Measurements from ENCODE around the gene CD99. TPM values are rescaled to one million over a fixed set of nuclear protein-coding genes. Genes with fewer than 3 reads are reported as not detected.

Gene CD99
- total and polyA plus RNA-seq, 2 of the 13 experiments (the other 11 are each of a cell fraction or from before 2014, with no cell fraction given), result 78.8 to 111 TPM

DNA sequence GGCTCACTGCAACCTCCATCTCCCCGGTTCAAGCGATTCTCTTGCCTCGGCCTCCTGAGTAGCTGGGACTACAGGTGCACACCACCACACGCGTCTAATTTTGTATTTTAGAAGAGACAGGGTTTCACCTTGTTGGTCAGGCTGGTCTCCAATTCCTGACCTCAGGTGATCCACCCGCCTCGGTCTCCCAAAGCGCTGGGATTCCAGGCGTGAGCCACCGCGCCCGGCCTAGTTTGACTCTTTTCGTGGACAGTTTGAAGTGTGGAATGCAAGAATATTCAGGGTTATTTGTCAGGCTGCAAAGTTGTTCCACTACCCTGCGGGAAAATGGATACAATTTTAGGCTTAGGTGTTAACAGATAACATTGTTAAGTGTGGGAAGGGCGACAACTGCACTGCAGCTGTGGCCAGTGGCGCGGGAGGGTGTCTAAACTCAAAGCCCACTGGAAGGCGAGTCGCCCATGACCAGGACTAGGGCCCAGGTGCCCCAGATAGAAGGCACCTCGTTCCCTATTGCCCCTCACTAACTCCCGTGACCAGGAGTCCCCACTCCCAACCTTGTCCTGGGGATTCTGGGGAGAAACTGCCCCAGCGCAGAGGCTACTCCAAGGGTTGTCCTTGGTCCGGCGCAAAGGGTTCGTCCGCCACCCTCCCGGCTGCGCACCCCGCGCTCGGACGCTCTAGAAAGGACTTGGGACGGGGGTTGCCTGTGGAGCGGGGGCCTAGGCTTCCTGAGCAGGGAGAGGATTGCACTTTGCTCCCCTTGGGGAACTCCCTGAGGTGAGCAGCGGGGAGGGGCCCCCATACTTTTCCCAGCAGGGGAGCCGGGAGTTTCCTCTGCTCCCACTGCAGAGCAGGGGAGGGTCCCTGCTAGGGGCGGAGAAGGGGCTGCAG lies 1.1 kb upstream of the CD99 start:
- Histone ChIP-seq H3K4me3 (replicated peaks in 1 of 3; ENCODE audit: insufficient read depth in 1 of 3, low read depth in 2 of 3, low read length in 3 of 3) (peak overlapping the region; percentile 87 to 94 (median 91); a peak in 5 of 6 replicates), H3K27ac (ENCODE audit: extremely low read length, insufficient read depth, low read length) (peak overlapping the region; percentile 84), H4K20me1 (ENCODE audit: insufficient read depth, low read length) (peaks cover 13% of the 10 kb centered on the region; the same call in 1 of the 2 replicates), H3K4me1 (ENCODE audit: insufficient read depth, low read length) (peaks cover 43% of the 10 kb centered on the region), H3K9ac (ENCODE audit: insufficient read depth, low read depth, low read length) (peak overlapping the region; percentile 67), H3K9me3 (ENCODE audit: low read length) (no peaks in the 10 kb centered on the region), H3K79me2 (ENCODE audit: insufficient read depth, low read length) (peaks cover 32% of the 10 kb centered on the region), H2AFZ (ENCODE audit: low read length) (no peak overlapping the region), H3K4me2 (ENCODE audit: low read depth, low read length) (peak overlapping the region; percentile 70), H3K36me3 (replicated peaks in 1 of 2; ENCODE audit: control insufficient read depth in 1 of 2, insufficient read depth in 2 of 2, low read length in 2 of 2) (no peaks in the 10 kb centered on the region), H3K27me3 (ENCODE audit: control insufficient read depth in 1 of 2, insufficient read depth in 2 of 2, low read length in 2 of 2) (no peaks in the 10 kb centered on the region; a peak in 1 of 5 replicates)
- FAIRE-seq (no peak), ATAC-seq (peak; percentile 80), DNase-seq (ENCODE audit: low spot score) (peak; percentile 78)
- in situ Hi-C loops (cut with HindIII; ENCODE audit: extremely low pct_ligation_motif_present, low pct_unique_long_range_greater_than_20kb), result loop anchor here (5.0 kb wide), 1 partner anchor 33 kb away; no protein-coding TSS in a partner anchor
- intact Hi-C loops (cut with micrococcal nuclease; ENCODE audit: unreplicated experiment), result loop anchor here (1.0 kb wide), 1 partner anchor 33 kb away; no protein-coding TSS in a partner anchor
- CTCF ChIA-PET (ENCODE audit: low intra/inter-chr PET ratio, low total read pairs), result no interaction called here
- 68% methylated on average over 23 of the region's 37 CpGs for WGBS (ENCODE audit: low lambda C conversion rate)
- POLR2A ChIA-PET, result no interaction called here
- TSS peak; percentile 93 for BruUV-seq (replicated peaks)
- TF ChIP-seq, protein P1, sequence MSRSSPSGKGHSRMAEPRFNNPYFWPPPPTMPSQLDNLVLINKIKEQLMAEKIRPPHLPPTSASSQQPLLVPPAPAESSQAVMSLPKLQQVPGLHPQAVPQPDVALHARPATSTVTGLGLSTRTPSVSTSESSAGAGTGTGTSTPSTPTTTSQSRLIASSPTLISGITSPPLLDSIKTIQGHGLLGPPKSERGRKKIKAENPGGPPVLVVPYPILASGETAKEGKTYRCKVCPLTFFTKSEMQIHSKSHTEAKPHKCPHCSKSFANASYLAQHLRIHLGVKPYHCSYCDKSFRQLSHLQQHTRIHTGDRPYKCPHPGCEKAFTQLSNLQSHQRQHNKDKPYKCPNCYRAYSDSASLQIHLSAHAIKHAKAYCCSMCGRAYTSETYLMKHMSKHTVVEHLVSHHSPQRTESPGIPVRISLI (CRISPR knock-in tag; IDR thresholded peaks at IDR 0.05; ENCODE audit: borderline replicate concordance), result no peak
- TF ChIP-seq, protein P2, sequence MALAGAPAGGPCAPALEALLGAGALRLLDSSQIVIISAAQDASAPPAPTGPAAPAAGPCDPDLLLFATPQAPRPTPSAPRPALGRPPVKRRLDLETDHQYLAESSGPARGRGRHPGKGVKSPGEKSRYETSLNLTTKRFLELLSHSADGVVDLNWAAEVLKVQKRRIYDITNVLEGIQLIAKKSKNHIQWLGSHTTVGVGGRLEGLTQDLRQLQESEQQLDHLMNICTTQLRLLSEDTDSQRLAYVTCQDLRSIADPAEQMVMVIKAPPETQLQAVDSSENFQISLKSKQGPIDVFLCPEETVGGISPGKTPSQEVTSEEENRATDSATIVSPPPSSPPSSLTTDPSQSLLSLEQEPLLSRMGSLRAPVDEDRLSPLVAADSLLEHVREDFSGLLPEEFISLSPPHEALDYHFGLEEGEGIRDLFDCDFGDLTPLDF (CRISPR knock-in tag; IDR thresholded peaks at IDR 0.05), result no peak
- TF ChIP-seq MTA1 (CRISPR knock-in tag; IDR thresholded peaks at IDR 0.05; ENCODE audit: borderline replicate concordance) (peak; percentile 66; the same call in 1 of the 2 replicates), PITX1 (CRISPR knock-in tag; IDR thresholded peaks at IDR 0.05) (0 out of 2 replicates have a peak, but pooled peaks have one; percentile 35), TEAD2 (CRISPR knock-in tag; IDR thresholded peaks at IDR 0.05) (no peak), ARID2 (CRISPR knock-in tag; IDR thresholded peaks at IDR 0.05; ENCODE audit: borderline replicate concordance) (0 out of 2 replicates have a peak, but pooled peaks have one; percentile 44), ZNF614 (CRISPR knock-in tag; IDR thresholded peaks at IDR 0.05; ENCODE audit: borderline replicate concordance) (peak; percentile 23; the same call in 1 of the 2 replicates), HNRNPLL (IDR thresholded peaks at IDR 0.05; ENCODE audit: low read depth, low read length, poor library complexity, severe bottlenecking) (peak; percentile 94)
- TF ChIP-seq, protein P3, sequence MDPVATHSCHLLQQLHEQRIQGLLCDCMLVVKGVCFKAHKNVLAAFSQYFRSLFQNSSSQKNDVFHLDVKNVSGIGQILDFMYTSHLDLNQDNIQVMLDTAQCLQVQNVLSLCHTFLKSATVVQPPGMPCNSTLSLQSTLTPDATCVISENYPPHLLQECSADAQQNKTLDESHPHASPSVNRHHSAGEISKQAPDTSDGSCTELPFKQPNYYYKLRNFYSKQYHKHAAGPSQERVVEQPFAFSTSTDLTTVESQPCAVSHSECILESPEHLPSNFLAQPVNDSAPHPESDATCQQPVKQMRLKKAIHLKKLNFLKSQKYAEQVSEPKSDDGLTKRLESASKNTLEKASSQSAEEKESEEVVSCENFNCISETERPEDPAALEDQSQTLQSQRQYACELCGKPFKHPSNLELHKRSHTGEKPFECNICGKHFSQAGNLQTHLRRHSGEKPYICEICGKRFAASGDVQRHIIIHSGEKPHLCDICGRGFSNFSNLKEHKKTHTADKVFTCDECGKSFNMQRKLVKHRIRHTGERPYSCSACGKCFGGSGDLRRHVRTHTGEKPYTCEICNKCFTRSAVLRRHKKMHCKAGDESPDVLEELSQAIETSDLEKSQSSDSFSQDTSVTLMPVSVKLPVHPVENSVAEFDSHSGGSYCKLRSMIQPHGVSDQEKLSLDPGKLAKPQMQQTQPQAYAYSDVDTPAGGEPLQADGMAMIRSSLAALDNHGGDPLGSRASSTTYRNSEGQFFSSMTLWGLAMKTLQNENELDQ (CRISPR knock-in tag; IDR thresholded peaks at IDR 0.05; ENCODE audit: borderline replicate concordance), result no peak
- TF ChIP-seq, protein P4, sequence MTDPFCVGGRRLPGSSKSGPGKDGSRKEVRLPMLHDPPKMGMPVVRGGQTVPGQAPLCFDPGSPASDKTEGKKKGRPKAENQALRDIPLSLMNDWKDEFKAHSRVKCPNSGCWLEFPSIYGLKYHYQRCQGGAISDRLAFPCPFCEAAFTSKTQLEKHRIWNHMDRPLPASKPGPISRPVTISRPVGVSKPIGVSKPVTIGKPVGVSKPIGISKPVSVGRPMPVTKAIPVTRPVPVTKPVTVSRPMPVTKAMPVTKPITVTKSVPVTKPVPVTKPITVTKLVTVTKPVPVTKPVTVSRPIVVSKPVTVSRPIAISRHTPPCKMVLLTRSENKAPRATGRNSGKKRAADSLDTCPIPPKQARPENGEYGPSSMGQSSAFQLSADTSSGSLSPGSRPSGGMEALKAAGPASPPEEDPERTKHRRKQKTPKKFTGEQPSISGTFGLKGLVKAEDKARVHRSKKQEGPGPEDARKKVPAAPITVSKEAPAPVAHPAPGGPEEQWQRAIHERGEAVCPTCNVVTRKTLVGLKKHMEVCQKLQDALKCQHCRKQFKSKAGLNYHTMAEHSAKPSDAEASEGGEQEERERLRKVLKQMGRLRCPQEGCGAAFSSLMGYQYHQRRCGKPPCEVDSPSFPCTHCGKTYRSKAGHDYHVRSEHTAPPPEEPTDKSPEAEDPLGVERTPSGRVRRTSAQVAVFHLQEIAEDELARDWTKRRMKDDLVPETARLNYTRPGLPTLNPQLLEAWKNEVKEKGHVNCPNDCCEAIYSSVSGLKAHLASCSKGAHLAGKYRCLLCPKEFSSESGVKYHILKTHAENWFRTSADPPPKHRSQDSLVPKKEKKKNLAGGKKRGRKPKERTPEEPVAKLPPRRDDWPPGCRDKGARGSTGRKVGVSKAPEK (CRISPR knock-in tag; IDR thresholded peaks at IDR 0.05; ENCODE audit: borderline replicate concordance), result peak; percentile 42; the same call in 1 of the 2 replicates

Measured in HepG2 (cell line).